SH-SY5Y (cell line): ENCODE results near the gene KRT85.

Experiments used
- GATA2 ChIP-seq: IDR thresholded peaks from 2 replicates; pipeline ENCODE4 v1.6.1; 2011; ENCODE audit warnings: mild to moderate bottlenecking, low read depth, low read length
- GATA3 ChIP-seq: IDR thresholded peaks from 2 replicates; pipeline ENCODE4 v1.6.1; 2011; ENCODE audit warnings: low read depth, mild to moderate bottlenecking, low read length, moderate library complexity

DNA sequence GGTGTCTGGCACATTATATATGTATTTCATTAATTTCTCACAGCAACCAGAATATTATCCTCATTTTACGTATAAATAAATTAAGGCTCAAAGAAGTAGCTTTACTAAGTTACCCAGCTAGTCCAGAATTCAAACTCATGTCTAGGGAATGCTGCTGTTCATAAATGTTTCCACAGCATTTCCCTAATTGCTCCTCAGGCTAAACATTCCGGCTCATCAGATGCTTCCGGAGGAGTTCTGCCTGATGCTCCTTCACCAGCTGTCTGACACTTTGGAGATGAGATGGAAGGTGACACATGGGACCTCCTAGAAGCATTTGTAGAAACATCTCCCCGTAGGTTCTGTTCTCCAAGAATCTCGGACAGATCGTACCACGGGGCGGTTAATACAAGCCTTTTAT, 12.1 kb downstream of the KRT85 start:
- no peak for TF ChIP-seq GATA3
- no peak for TF ChIP-seq GATA2
